Neuron (in vitro differentiated cells): ENCODE results near the gene GRM8.

Experiments used
- H2AFZ ChIP-seq: one replicate; pipeline ENCODE4 v1.6.1; 2013; ENCODE audit warnings: low read depth, mild to moderate bottlenecking, inconsistent platforms, low read length, moderate library complexity
- H3K27me3 ChIP-seq: one replicate; pipeline ENCODE4 v1.6.1; 2013; ENCODE audit warnings: low read length; ENCODE audit not compliant: insufficient read depth
- H3K36me3 ChIP-seq: one replicate; pipeline ENCODE4 v1.6.1; 2013; ENCODE audit warnings: low read length; ENCODE audit not compliant: insufficient read depth
- H3K4me1 ChIP-seq: one replicate; pipeline ENCODE4 v1.6.1; 2013; ENCODE audit warnings: low read length; ENCODE audit not compliant: insufficient read depth
- H3K4me3 ChIP-seq: 2 replicates; pipeline ENCODE4 v1.5.1; 2013; ENCODE audit warnings: mild to moderate bottlenecking, low read length, moderate library complexity
- H3K9me3 ChIP-seq: one replicate; pipeline ENCODE4 v1.6.1; 2013; ENCODE audit warnings: low read length

Gene GRM8

GRCh38 chr7:127154101-127154500 lies 98.6 kb downstream of the GRM8 start:
- H3K9me3 ChIP-seq = no peaks in the 10 kb centered on the region
- H3K4me3 ChIP-seq = no peak overlapping the region
- no peaks in the 10 kb centered on the region for H3K27me3 ChIP-seq
- H3K4me1 ChIP-seq = no peaks in the 10 kb centered on the region
- no peaks in the 10 kb centered on the region for H3K36me3 ChIP-seq
- H2AFZ ChIP-seq = no peak overlapping the region

GRCh38 chr7:127153315-127153714 lies 99.4 kb downstream of the GRM8 start:
- no peak overlapping the region for H2AFZ ChIP-seq
- no peaks in the 10 kb centered on the region for H3K36me3 ChIP-seq
- H3K4me3 ChIP-seq = no peak overlapping the region
- no peaks in the 10 kb centered on the region for H3K4me1 ChIP-seq
- H3K27me3 ChIP-seq = no peaks in the 10 kb centered on the region
- H3K9me3 ChIP-seq = no peaks in the 10 kb centered on the region

GRCh38 chr7:127152423-127152822 lies 100.3 kb downstream of the GRM8 start:
- Histone ChIP-seq H2AFZ (no peak overlapping the region), H3K4me3 (no peak overlapping the region), H3K9me3 (no peaks in the 10 kb centered on the region), H3K36me3 (no peaks in the 10 kb centered on the region), H3K4me1 (no peaks in the 10 kb centered on the region), H3K27me3 (no peaks in the 10 kb centered on the region)

- Histone ChIP-seq H3K36me3 (no peaks in the 10 kb centered on the region), H2AFZ (no peak overlapping the region), H3K4me1 (no peaks in the 10 kb centered on the region)
Measured at GRCh38 chr7:127151379-127151778, 101.4 kb downstream of the GRM8 start.

GRCh38 chr7:127150543-127150942 lies 102.2 kb downstream of the GRM8 start:
- Histone ChIP-seq H3K36me3 (no peaks in the 10 kb centered on the region), H3K9me3 (no peaks in the 10 kb centered on the region), H2AFZ (no peak overlapping the region), H3K4me1 (no peaks in the 10 kb centered on the region), H3K4me3 (no peak overlapping the region), H3K27me3 (no peaks in the 10 kb centered on the region)

More at GRCh38 chr7:127151379-127151778, 101.4 kb downstream of the GRM8 start:
- Histone ChIP-seq H3K4me3 (no peak overlapping the region), H3K27me3 (no peaks in the 10 kb centered on the region), H3K9me3 (no peaks in the 10 kb centered on the region)

GRCh38 chr7:127146746-127147536 lies 105.8 kb downstream of the GRM8 start:
- Histone ChIP-seq H3K4me1 (no peaks in the 10 kb centered on the region), H2AFZ (no peak overlapping the region), H3K4me3 (no peak overlapping the region), H3K36me3 (no peaks in the 10 kb centered on the region), H3K27me3 (no peaks in the 10 kb centered on the region), H3K9me3 (no peaks in the 10 kb centered on the region)

- no peaks in the 10 kb centered on the region for H3K4me1 ChIP-seq
- H2AFZ ChIP-seq = no peak overlapping the region
- H3K9me3 ChIP-seq = no peaks in the 10 kb centered on the region
- H3K27me3 ChIP-seq = no peaks in the 10 kb centered on the region
- no peak overlapping the region for H3K4me3 ChIP-seq
- no peaks in the 10 kb centered on the region for H3K36me3 ChIP-seq
Measured at GRCh38 chr7:127137146-127137545, 115.6 kb downstream of the GRM8 start.

- Histone ChIP-seq H3K36me3 (no peaks in the 10 kb centered on the region), H2AFZ (no peak overlapping the region), H3K9me3 (no peaks in the 10 kb centered on the region), H3K4me1 (no peaks in the 10 kb centered on the region), H3K4me3 (no peak overlapping the region), H3K27me3 (no peaks in the 10 kb centered on the region)
Measured at GRCh38 chr7:127135871-127136485, 116.8 kb downstream of the GRM8 start.

- H3K27me3 ChIP-seq = no peaks in the 10 kb centered on the region
- H3K36me3 ChIP-seq = no peaks in the 10 kb centered on the region
- H3K4me1 ChIP-seq = no peaks in the 10 kb centered on the region
- no peak overlapping the region for H2AFZ ChIP-seq
- H3K4me3 ChIP-seq = no peak overlapping the region
- H3K9me3 ChIP-seq = no peaks in the 10 kb centered on the region
Measured at GRCh38 chr7:127123220-127123619, 129.5 kb downstream of the GRM8 start.

- Histone ChIP-seq H3K9me3 (no peaks in the 10 kb centered on the region), H3K36me3 (no peaks in the 10 kb centered on the region), H2AFZ (no peak overlapping the region), H3K4me1 (no peaks in the 10 kb centered on the region), H3K27me3 (no peaks in the 10 kb centered on the region), H3K4me3 (no peak overlapping the region)
Measured at GRCh38 chr7:127119517-127119916, 133.2 kb downstream of the GRM8 start.

GRCh38 chr7:127114742-127115265 lies 137.9 kb downstream of the GRM8 start:
- Histone ChIP-seq H3K36me3 (no peaks in the 10 kb centered on the region), H3K27me3 (no peaks in the 10 kb centered on the region), H2AFZ (no peak overlapping the region), H3K9me3 (no peaks in the 10 kb centered on the region), H3K4me3 (no peak overlapping the region), H3K4me1 (no peaks in the 10 kb centered on the region)

- no peaks in the 10 kb centered on the region for H3K9me3 ChIP-seq
- H3K4me1 ChIP-seq = no peaks in the 10 kb centered on the region
- H2AFZ ChIP-seq = no peak overlapping the region
- no peaks in the 10 kb centered on the region for H3K27me3 ChIP-seq
- no peak overlapping the region for H3K4me3 ChIP-seq
- no peaks in the 10 kb centered on the region for H3K36me3 ChIP-seq
Measured at GRCh38 chr7:127107601-127108007, 145.1 kb downstream of the GRM8 start.

GRCh38 chr7:127093340-127093739 lies 159.4 kb downstream of the GRM8 start:
- no peaks in the 10 kb centered on the region for H3K27me3 ChIP-seq
- H3K9me3 ChIP-seq = no peaks in the 10 kb centered on the region
- H3K36me3 ChIP-seq = no peaks in the 10 kb centered on the region
- no peak overlapping the region for H3K4me3 ChIP-seq
- H3K4me1 ChIP-seq = no peaks in the 10 kb centered on the region
- no peak overlapping the region for H2AFZ ChIP-seq
